Right lobe of liver (tissue), 6 donors: ENCODE results near the gene PCCA. TPM values are rescaled to one million over a fixed set of nuclear protein-coding genes. Genes with fewer than 3 reads are reported as not detected.

Experiments used
- ATAC-seq, 4 donors: fragments of 200-7000 bp; cut with Tn5 transposase; one replicate each; pipeline ENCODE4 v1.9.1; 2020; ENCODE audit warnings: mild to moderate bottlenecking in 4 of 4, moderate library complexity in 4 of 4
- DNase-seq, 3 donors: peaks; one replicate each; pipeline ENCODE4 v3.0.0-alpha.2; 2020
- H3K27ac ChIP-seq, 3 donors: fragments of 200-600 bp; one replicate each; pipeline ENCODE4 v1.8.0; 2022
- H3K27me3 ChIP-seq, 2 donors: fragments of 200-600 bp; one replicate each; pipeline ENCODE4 v1.8.0; 2022
- H3K36me3 ChIP-seq, 4 donors: fragments of 200-600 bp; sonication (generic) in 1 of 4; one replicate each; pipeline versions ENCODE4 v1.5.1 to v1.8.0; 2017 to 2022; ENCODE audit warnings: control low read depth in 1 of 4
- H3K4me1 ChIP-seq, 4 donors: fragments of 200-600 bp; sonication (generic) in 1 of 4; one replicate each; pipeline versions ENCODE4 v1.5.1 to v1.8.0; 2017 to 2022; ENCODE audit warnings: control low read depth in 1 of 4
- H3K4me3 ChIP-seq, 3 donors: fragments of 200-600 bp; one replicate each; pipeline ENCODE4 v1.8.0; 2022
- H3K9me3 ChIP-seq, 4 donors: fragments of 200-600 bp; sonication (generic) in 1 of 4; one replicate each; pipeline versions ENCODE4 v1.5.1 to v1.8.0; 2017 to 2022; ENCODE audit warnings: control low read depth in 1 of 4
- CTCF ChIP-seq, 4 donors: fragments of 200-600 bp in 3 of 4; fragments of 450-650 bp in 1 of 4; IDR thresholded peaks; one replicate each; pipeline versions ENCODE4 v1.5.1 to v1.8.0; 2016 to 2022; ENCODE audit warnings: antibody characterized with exemption in 4 of 4, mild to moderate bottlenecking in 2 of 4
- POLR2A ChIP-seq: fragments of 450-650 bp; IDR thresholded peaks from one replicate; pipeline ENCODE4 v1.6.1; 2017; ENCODE audit warnings: antibody characterized with exemption, mild to moderate bottlenecking
- WGBS: methylation state at CpG from one replicate; pipeline ENCODE4 v1.1.6; 2018; ENCODE audit warnings: low coverage, low lambda C conversion rate; ENCODE audit not compliant: insufficient coverage; ENCODE audit errors: missing lambda C conversion rate; 5-methylcytosine and 5-hydroxymethylcytosine counted together
- intact Hi-C, 2 donors: fragments of 100-400 bp; cut with DNase I; formaldehyde crosslinking; loops; one replicate each; pipeline versions ENCODE4 v1.11.2 to v1.14.1; 2022
- total RNA-seq, 6 experiments: library from RNA; depleted of rRNA in 2 of 6; stranded (reverse); fragments of >200 nt in 2 of 6; fragmentation: NEBNext Ultra II Directional in 3 of 6; extraction: Animal tissue kit (Norgen Biotek cat#: 25700) in 3 of 6; gene quantifications; one replicate each; pipeline versions ENCODE4 v1.1.0 to v1.2.4, GENCODE V29; 2016 to 2023
- donor health status: DM: no; HTN: yes; CAD: no.
- donor health status: DM: no; HTN: no; CAD: no.
- donor health status: DM: no; HTN: no; CAD: no.
- donor health status: DM: no; HTN: yes; CAD: no.
- donor health status: DM: no; HTN: yes; CAD: no.

Gene PCCA
- total RNA-seq, 6 experiments from 2014 or later = 58.2 to 161 (median 85.2) TPM

- no peaks in the 10 kb centered on the region for H3K9me3 ChIP-seq
- no peak for ATAC-seq
- intact Hi-C loops = no loop called here
- H3K36me3 ChIP-seq = no peaks in the 10 kb centered on the region
- WGBS = 90% methylated on average over 5 of the region's 5 CpGs
- H3K27me3 ChIP-seq = no peaks in the 10 kb centered on the region
- H3K4me1 ChIP-seq = no peaks in the 10 kb centered on the region
- DNase-seq = no peak
- H3K27ac ChIP-seq = no peak overlapping the region
- H3K4me3 ChIP-seq = no peak overlapping the region
- TF ChIP-seq CTCF (IDR thresholded peaks at IDR 0.05) (no peak), POLR2A (no peak)
Measured at GRCh38 chr13:100297413-100297812, 208.5 kb downstream of the PCCA start.

DNA sequence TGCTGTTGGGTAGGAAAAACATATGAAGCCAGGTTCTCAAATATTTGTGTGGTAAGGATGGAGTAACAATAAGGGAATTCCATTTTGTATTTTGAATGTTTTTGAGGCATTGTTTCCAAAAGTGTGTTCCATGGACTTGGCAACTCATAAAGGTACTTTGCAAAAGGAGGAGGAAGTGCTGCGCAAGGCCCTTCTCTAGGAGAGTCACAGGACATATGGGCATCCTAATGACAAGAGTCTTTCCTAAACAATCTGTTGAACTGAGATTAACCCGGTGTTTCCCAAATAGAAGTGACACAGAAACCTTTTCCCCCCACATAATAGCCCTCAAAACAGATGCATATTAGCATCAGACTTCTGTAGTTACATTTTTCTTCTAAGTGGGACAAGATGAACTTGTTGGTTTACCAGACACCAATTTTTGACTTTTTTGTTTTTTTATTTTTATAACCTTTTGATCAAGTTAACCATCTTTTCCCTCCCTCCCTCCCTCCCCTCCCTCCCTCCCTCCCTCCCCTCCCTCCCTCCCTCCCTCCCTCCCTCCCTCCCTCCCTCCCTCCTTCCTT, 209.3 kb downstream of the PCCA start:
- Histone ChIP-seq H3K4me3 (no peak overlapping the region), H3K27me3 (no peaks in the 10 kb centered on the region), H3K36me3 (no peaks in the 10 kb centered on the region), H3K9me3 (no peaks in the 10 kb centered on the region), H3K27ac (no peak overlapping the region), H3K4me1 (no peaks in the 10 kb centered on the region)
- no peak for DNase-seq
- ATAC-seq = no peak
- intact Hi-C loops = no loop called here
- no peak for TF ChIP-seq CTCF (IDR thresholded peaks at IDR 0.05)
- no peak for TF ChIP-seq POLR2A
- 93% methylated on average over 2 of the region's 2 CpGs for WGBS

GRCh38 chr13:100298691-100299090, 209.8 kb downstream of the PCCA start:
- no peak for TF ChIP-seq CTCF (IDR thresholded peaks at IDR 0.05)
- no peak for TF ChIP-seq POLR2A
- Histone ChIP-seq H3K4me3 (no peak overlapping the region), H3K27ac (no peak overlapping the region), H3K4me1 (no peaks in the 10 kb centered on the region), H3K9me3 (no peaks in the 10 kb centered on the region), H3K27me3 (no peaks in the 10 kb centered on the region), H3K36me3 (no peaks in the 10 kb centered on the region)
- DNase-seq (no peak), ATAC-seq (no peak)
- intact Hi-C loops = no loop called here
- WGBS = 74% methylated on average over 2 of the region's 2 CpGs

DNA sequence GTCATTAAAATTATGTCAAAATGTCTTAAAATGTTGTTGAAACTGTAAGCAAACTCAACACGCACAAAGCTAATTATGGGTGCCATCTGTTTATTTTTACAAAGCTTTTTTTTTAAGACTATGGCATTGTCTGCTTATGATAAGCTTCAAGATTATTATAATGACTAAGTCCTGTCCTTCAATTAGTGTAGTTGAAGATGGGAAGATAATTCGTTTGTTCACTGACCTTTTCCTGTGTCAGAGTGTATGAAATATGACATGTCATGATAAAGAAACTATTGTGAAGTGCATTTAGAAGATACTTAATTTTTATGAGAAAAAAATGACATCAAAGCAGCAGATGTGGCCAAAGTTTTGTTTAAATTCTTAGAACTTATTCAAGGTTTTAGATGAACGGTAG, 211.3 kb downstream of the PCCA start:
- Histone ChIP-seq H3K27me3 (no peaks in the 10 kb centered on the region), H3K36me3 (no peaks in the 10 kb centered on the region), H3K9me3 (no peaks in the 10 kb centered on the region), H3K27ac (no peak overlapping the region), H3K4me1 (no peaks in the 10 kb centered on the region), H3K4me3 (no peak overlapping the region)
- intact Hi-C loops = no loop called here
- TF ChIP-seq POLR2A (no peak), CTCF (IDR thresholded peaks at IDR 0.05) (no peak)
- ATAC-seq (no peak), DNase-seq (no peak)
- 87% methylated on average over 3 of the region's 3 CpGs for WGBS

DNA sequence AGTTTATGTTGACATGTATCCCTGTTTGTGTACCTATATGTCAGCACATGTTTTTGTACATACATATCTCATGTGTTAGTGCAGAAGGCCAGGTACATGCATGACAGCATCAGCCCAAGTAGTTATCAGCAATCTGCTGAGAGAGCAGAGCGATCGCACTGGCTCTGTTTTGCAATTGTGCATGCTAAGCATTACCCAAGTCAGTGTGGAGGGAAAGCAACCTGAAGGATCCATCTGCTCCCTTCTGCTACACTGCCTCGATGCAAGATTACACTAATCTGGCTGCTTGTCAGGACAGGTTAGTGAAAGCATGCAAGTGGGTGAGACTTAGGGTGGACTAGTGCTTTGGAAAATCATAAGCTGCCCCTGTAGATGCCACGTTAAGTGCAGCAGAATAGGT, 211.8 kb downstream of the PCCA start:
- ATAC-seq (peak in 1 of 4 donors; percentile 35), DNase-seq (no peak)
- no peaks in the 10 kb centered on the region for H3K9me3 ChIP-seq
- intact Hi-C loops = no loop called here
- WGBS = 100% methylated on average over 4 of the region's 4 CpGs
- TF ChIP-seq POLR2A (no peak), CTCF (IDR thresholded peaks at IDR 0.05) (no peak)
- H3K4me1 ChIP-seq = no peaks in the 10 kb centered on the region
- H3K27ac ChIP-seq = no peak overlapping the region
- no peaks in the 10 kb centered on the region for H3K27me3 ChIP-seq
- H3K36me3 ChIP-seq = no peaks in the 10 kb centered on the region
- no peak overlapping the region for H3K4me3 ChIP-seq
